Activated CD4-positive, alpha-beta memory T cell treated with anti-CD3 and anti-CD28 coated beads for 36 hours (primary cell): ENCODE data around the gene DAPK1. TPM values are rescaled to one million over a fixed set of nuclear protein-coding genes. Genes with fewer than 3 reads are reported as not detected.

ENCODE experiments used
- CTCF ChIA-PET: fragments of 350-600 bp; sonication (Branson Sonifier 250); formaldehyde crosslinking; loops from one replicate; lab custom pipeline; 2021; ENCODE audit warnings: antibody characterized with exemption, inconsistent platforms; lab: Charles Lee
- POLR2A ChIA-PET: fragments of 350-600 bp; sonication (Branson Sonifier 250); formaldehyde crosslinking; loops from one replicate; lab custom pipeline; 2021; ENCODE audit warnings: antibody characterized with exemption; lab: Charles Lee
- DNase-seq: peaks from one replicate; pipeline ENCODE4 v3.0.0-alpha.2; 2020
- H3K27ac Mint-ChIP-seq: one replicate; pipeline ENCODE4 v1.8.0; 2021; ENCODE audit warnings: mixed read lengths
- H3K27me3 Mint-ChIP-seq: one replicate; pipeline ENCODE4 v1.8.0; 2021; ENCODE audit warnings: mixed read lengths
- H3K36me3 Mint-ChIP-seq: one replicate; pipeline ENCODE4 v1.8.0; 2021; ENCODE audit warnings: mixed read lengths
- H3K4me1 Mint-ChIP-seq: one replicate; pipeline ENCODE4 v1.8.0; 2021; ENCODE audit warnings: low read depth, mixed read lengths
- H3K4me3 Mint-ChIP-seq: one replicate; pipeline ENCODE4 v1.8.0; 2021; ENCODE audit warnings: mild to moderate bottlenecking, mixed read lengths
- H3K9me3 Mint-ChIP-seq: one replicate; pipeline ENCODE4 v1.8.0; 2021; ENCODE audit warnings: mixed read lengths
- intact Hi-C: fragments of 100-400 bp; cut with micrococcal nuclease; formaldehyde crosslinking; loops from one replicate; pipeline ENCODE4 v1.15.1; 2023
- total RNA-seq, 2 experiments: library from RNA; stranded (reverse); gene quantifications; one replicate each; pipeline ENCODE4 v1.2.3, GENCODE V29; 2021

Gene DAPK1
- total RNA-seq, 2 experiments from 2014 or later: 1.9 to 3.3 TPM

DNA sequence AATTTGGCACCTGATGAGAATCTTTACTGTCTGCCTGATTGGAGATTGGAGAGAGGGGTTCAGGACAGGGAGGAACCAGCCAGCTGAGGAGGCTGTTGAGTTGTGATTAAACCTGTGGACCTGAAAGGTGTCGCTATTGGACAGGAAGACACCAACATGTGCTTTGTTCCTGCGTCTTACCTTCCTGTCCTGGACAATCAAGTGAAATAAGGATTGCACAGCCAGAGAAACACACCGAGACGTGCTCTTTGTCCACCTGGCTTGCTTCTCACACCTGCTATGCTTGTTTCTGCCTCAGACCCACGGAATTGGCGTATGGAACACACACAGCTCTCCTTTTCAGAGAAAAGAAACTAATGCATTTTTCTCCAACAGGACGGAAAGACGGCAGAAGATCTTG is 170.6 kb downstream of the DAPK1 start:
- Mint-ChIP-seq H3K9me3 (peaks cover 8% of the 10 kb centered on the region), H3K36me3 (peaks cover 3% of the 10 kb centered on the region), H3K27me3 (peaks cover 10% of the 10 kb centered on the region), H3K4me3 (no peak overlapping the region), H3K27ac (no peak overlapping the region), H3K4me1 (no peaks in the 10 kb centered on the region)
- intact Hi-C loops: loop anchor here (10.0 kb wide), 1 partner anchor 163 kb away; no protein-coding TSS in a partner anchor
- ChIA-PET POLR2A (no interaction called here), CTCF (interaction anchor here (1.2 to 1.3 kb wide), 2 partner anchors 10 to 16 kb away, joined by 3 read pairs; no protein-coding TSS in a partner anchor)
- DNase-seq: no peak

DNA sequence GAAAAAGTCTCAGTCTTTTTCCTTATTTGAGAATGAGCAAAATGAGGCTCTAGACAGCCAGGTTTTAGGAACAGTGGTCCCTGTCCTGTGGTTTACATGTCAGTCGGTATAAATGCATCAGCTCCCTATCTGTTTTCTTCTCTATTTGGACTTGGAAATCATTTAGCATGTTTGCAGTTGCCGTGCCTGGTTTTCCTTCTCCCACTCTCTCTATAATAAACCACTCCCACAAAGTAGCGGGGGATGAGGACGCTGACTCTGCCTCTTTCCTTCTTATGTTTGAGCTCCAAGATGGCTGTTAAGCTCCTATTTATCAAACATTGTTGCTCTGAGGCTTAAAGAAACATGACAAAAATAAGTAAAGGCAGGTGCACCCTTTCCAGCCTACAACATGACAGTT is 171.1 kb downstream of the DAPK1 start:
- Mint-ChIP-seq H3K4me1 (no peaks in the 10 kb centered on the region), H3K36me3 (peaks cover 3% of the 10 kb centered on the region), H3K27ac (no peak overlapping the region), H3K9me3 (peaks cover 8% of the 10 kb centered on the region), H3K4me3 (no peak overlapping the region), H3K27me3 (peaks cover 10% of the 10 kb centered on the region)
- CTCF ChIA-PET: interaction anchor here (1.2 to 1.3 kb wide), 2 partner anchors 9 to 16 kb away, joined by 3 read pairs; no protein-coding TSS in a partner anchor
- DNase-seq: no peak
- intact Hi-C loops: loop anchor here (10.0 kb wide), 1 partner anchor 164 kb away; no protein-coding TSS in a partner anchor
- POLR2A ChIA-PET: no interaction called here

DNA sequence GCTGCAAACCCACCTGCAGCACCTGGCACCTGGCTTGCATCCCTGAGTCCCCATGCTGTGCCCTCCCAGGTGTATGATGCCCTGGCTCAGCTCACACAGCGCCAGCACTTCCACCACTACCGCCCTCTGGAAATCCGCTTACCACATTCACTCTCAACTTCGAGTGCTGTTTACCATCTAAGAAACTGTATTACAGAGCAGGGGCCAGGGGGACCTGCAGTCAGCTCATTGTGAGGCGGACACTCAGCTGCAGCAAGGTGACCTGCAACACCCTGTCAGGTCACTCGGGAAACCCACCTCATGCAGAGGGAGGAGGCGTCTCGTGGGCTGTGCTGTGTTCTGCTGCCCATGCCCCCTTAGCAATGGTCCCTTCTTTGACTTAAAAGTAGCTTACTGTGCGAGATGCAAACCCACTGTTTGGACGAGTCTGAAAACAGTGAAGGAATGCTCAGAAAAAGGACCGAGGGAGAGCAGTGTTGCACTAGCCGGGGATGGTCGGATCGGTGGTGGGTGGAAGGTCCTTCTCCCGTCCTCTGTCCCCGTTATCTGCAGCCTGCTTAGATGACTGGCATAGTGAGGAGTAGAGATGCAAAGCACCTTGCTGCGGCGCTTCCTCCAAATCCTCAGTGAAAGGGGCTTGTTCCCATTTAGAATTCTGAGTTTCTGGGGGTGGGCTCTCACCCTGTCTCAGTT is 173.1 kb downstream of the DAPK1 start:
- no peak for DNase-seq
- Mint-ChIP-seq H3K4me3 (no peak overlapping the region), H3K27me3 (peaks cover 4% of the 10 kb centered on the region), H3K4me1 (no peaks in the 10 kb centered on the region), H3K9me3 (peaks cover 8% of the 10 kb centered on the region), H3K36me3 (peaks cover 3% of the 10 kb centered on the region), H3K27ac (no peak overlapping the region)
- intact Hi-C loops: no loop called here
- ChIA-PET CTCF (interaction anchor here (1.0 kb wide), 1 partner anchor 8 kb away, joined by 4 read pairs; no protein-coding TSS in a partner anchor), POLR2A (no interaction called here)

DNA sequence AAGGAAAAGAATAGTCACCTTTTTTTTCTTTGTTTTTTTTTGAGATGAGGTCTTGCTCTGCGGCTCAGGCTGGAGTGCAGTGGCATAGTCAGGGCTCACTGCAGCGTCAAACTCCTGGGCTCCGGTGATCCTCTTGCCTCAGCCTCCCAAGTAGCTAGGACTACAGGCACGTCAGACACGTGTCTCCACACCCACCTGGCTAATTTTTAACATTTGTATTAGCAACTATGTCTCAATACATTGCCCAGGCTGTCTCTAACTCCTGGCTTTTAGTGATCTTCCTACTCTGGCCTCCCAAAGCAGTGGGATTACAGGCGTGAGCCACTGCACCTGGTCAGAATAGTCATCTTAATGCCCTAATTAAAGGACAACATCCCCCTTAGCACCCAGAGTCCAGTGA is 173.8 kb downstream of the DAPK1 start:
- peaks cover 3% of the 10 kb centered on the region for H3K36me3 Mint-ChIP-seq

DNA sequence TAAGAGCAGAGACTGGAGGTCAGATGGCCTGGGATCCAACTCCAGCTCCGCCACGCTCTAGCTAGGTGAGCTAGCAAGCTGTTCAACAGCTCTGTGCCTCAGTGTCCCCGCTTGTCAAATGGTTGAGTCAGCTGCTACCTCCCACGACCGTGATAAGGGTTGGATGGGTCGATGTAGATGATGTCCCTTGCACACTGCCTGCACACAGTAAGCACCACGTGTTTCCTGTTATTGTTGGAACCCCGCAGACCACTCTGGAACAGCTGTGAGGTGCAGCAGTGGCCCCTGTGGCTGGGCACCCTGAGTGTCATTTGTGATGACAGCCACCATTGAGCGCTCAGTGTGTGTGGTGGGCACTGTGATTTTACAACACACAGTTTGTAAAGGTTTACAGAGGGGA is 174.3 kb downstream of the DAPK1 start:
- ChIA-PET CTCF (interaction anchor here (1.0 kb wide), 1 partner anchor 9 kb away, joined by 4 read pairs; no protein-coding TSS in a partner anchor), POLR2A (no interaction called here)
- peaks cover 3% of the 10 kb centered on the region for H3K9me3 Mint-ChIP-seq
- no peak overlapping the region for H3K27ac Mint-ChIP-seq
- peaks cover 4% of the 10 kb centered on the region for H3K27me3 Mint-ChIP-seq
- no peaks in the 10 kb centered on the region for H3K36me3 Mint-ChIP-seq
- intact Hi-C loops: no loop called here
- H3K4me1 Mint-ChIP-seq: no peaks in the 10 kb centered on the region
- no peak overlapping the region for H3K4me3 Mint-ChIP-seq
- DNase-seq: no peak

More for the DNA sequence above, 173.8 kb downstream of the DAPK1 start:
- CTCF ChIA-PET: interaction anchor here (1.0 kb wide), 1 partner anchor 9 kb away, joined by 4 read pairs; no protein-coding TSS in a partner anchor
- no peaks in the 10 kb centered on the region for H3K4me1 Mint-ChIP-seq
- POLR2A ChIA-PET: no interaction called here
- H3K27me3 Mint-ChIP-seq: peaks cover 4% of the 10 kb centered on the region
- no peak overlapping the region for H3K4me3 Mint-ChIP-seq
- H3K27ac Mint-ChIP-seq: no peak overlapping the region
- H3K9me3 Mint-ChIP-seq: peaks cover 8% of the 10 kb centered on the region
- no peak for DNase-seq
- intact Hi-C loops: no loop called here

DNA sequence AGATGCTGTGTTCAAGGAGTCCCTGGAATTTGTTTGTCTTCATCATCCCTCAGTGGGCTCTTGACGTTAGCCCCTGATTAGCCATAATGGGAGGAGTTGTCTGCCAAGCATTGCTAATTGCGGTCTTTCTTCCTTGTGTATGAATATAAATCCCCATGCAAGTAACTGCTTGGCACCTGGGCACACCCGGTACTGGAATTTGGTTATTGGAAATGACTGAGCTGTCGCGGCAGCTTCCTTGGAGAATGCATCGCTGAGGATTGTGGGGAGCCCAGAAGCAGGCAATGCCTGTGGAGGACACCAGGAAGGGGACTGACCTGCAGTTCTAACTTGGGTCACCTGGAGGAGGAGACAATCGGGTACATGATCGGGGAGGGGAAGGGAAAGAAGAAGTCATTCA is 174.9 kb downstream of the DAPK1 start:
- DNase-seq: no peak
- Mint-ChIP-seq H3K4me1 (no peaks in the 10 kb centered on the region), H3K27ac (no peak overlapping the region), H3K4me3 (no peak overlapping the region), H3K36me3 (no peaks in the 10 kb centered on the region), H3K27me3 (peaks cover 6% of the 10 kb centered on the region), H3K9me3 (no peaks in the 10 kb centered on the region)
- ChIA-PET CTCF (no interaction called here), POLR2A (no interaction called here)
- intact Hi-C loops: no loop called here

DNA sequence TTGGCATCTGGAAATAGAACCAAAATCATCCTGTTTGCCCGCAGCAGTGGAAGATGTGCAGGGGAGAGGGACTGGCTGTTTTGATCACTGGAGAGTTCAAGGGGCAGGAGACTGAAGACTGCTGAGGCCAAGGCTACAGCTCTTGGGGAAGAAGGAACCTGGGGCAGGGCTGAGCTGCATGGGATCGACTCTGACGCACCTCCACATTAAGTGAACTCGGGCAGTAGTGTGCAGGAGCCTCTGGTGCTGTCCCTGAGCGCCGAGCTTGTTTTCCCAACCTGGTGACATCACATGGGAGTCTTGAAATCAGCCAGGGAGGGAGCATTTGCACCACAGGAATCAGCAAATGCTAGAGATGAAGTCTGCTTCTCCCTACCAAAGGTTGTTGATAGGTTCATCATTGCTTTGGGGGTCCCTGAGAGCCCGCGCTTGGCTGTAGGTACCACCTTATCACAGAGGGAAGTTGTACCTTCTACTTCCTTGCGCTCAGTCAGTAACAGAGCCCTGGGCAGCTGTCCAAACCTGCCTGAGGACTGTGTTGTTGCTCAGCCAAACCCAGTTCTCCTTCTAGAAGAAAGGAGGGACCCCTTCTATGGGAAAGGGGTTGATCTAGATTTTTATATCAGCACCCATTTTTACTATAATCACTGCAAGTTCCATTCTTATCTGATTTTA is 175.9 kb downstream of the DAPK1 start:
- no peaks in the 10 kb centered on the region for H3K36me3 Mint-ChIP-seq
- DNase-seq: no peak
- POLR2A ChIA-PET: no interaction called here
- H3K4me1 Mint-ChIP-seq: no peaks in the 10 kb centered on the region
- intact Hi-C loops: no loop called here
- CTCF ChIA-PET: no interaction called here
- H3K9me3 Mint-ChIP-seq: no peaks in the 10 kb centered on the region
- no peak overlapping the region for H3K27ac Mint-ChIP-seq
- H3K27me3 Mint-ChIP-seq: peaks cover 6% of the 10 kb centered on the region
- no peak overlapping the region for H3K4me3 Mint-ChIP-seq

DNA sequence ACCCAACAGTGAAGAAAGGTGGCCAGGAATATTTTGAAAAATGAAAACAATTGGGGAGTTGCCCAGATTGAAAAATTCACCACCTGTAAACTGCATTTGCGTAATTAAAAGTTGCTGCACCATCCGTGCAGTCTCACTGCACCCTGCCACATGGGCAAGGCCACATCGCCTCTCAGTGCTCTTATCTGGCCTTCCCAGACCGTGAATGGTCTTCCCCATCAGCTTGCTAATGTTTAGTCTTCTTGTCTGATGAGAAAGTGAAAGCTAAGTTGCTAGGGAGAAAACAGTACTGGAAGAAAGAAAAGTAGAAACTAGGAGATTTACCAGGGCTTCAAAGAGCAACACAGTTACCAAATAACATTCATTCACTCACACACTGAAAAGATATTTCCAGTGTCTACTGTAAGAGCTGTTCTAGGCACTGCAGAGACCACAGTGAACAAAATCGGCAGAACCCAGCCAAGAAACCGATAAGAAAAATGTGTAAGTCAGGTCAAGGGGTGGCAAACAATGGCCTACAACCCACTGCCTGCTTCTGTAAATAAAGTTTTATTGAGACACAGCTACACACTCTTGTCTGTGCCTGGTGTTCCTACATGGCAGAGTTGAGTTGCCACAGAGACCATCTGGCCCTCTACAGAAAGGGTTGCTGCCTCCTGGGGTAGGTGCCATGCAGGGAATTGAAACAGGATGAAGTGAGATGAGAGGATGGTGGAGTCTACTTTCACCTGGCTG is 177.1 kb downstream of the DAPK1 start:
- no peak for DNase-seq
- POLR2A ChIA-PET: no interaction called here
- no peaks in the 10 kb centered on the region for H3K9me3 Mint-ChIP-seq
- H3K4me1 Mint-ChIP-seq: no peaks in the 10 kb centered on the region
- peaks cover 6% of the 10 kb centered on the region for H3K27me3 Mint-ChIP-seq
- CTCF ChIA-PET: no interaction called here
- H3K27ac Mint-ChIP-seq: no peak overlapping the region
- H3K36me3 Mint-ChIP-seq: no peaks in the 10 kb centered on the region
- intact Hi-C loops: no loop called here
- no peak overlapping the region for H3K4me3 Mint-ChIP-seq

DNA sequence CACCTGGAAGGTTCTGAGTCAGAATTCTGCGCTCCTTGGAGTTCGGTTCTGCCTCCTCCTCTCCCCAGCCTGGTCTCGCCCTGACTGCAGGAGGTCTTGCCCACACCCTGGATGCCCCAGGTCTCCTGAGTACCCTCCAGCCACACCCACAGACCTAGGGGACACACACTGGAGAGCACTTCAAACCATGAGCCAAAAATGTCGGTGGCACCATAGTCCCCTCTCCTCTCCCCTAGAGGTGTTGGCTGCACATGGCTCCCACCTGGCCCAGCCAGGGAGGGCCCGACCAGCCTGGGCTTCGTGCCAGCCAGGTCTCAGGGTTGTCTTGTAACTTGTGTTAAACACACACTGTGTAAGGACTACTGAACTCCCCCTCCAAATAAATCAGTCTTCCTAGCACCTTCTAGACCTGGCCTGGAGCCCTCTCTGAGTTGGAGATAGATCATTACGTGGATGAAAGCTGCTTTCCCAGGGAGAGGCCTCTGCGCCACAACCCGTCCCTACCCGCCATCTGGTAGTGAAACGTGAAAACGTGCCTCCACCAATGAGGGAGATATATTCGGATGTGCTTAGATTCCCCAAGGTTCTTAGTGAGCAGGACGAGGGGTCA is 178.3 kb downstream of the DAPK1 start:
- peaks cover 4% of the 10 kb centered on the region for H3K27me3 Mint-ChIP-seq
- no peaks in the 10 kb centered on the region for H3K36me3 Mint-ChIP-seq
- no peaks in the 10 kb centered on the region for H3K4me1 Mint-ChIP-seq
- intact Hi-C loops: no loop called here
- CTCF ChIA-PET: interaction anchor here (1.3 kb wide), 1 partner anchor 338 kb away, joined by 4 read pairs; no protein-coding TSS in a partner anchor
- POLR2A ChIA-PET: no interaction called here
- no peak overlapping the region for H3K27ac Mint-ChIP-seq
- H3K4me3 Mint-ChIP-seq: no peak overlapping the region
- no peaks in the 10 kb centered on the region for H3K9me3 Mint-ChIP-seq
- no peak for DNase-seq

DNA sequence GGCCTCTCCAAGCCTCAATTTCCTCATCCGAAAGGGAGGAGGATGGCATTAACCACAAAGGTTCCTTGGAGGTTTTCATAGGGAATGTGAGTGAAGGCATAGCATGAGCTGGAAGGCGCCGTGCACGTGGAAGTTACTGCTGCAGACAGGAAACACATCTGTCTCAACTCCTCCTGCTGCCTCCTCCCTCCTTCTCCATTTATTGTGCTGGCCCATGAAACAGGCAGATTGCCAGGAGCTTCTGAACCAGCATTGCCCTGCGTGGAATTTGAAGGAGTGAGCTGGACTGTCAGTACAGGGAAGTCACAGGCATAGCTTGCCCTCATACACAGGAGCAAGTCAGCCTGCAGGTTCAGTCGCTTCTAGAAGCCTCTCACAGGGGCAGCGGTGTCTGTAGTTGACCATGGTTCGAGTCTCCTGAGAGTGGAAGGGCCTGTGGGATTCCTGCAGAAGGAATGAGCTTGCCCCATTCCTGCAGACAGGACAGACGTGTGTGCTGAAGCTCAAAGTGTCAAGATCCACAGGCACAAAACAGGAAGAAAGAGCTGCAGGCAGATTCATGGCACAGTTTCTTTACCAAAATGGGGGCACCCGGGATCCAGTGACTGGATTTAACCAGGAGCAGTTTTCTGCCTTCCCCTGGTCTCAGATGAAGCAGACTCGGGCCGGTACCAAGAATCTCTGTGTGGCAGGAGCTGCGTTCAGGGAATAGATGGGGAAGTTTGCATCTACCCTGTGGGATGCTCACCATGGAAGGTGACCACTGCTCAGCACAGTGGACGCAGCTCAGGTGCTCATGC is 179.5 kb downstream of the DAPK1 start:
- CTCF ChIA-PET: interaction anchor here (0.6 to 2.2 kb wide), 5 partner anchors 15 to 340 kb away, joined by 3 to 14 read pairs (median 4); no protein-coding TSS in a partner anchor
- Mint-ChIP-seq H3K27ac (no peak overlapping the region), H3K4me3 (no peak overlapping the region), H3K27me3 (peaks cover 2% of the 10 kb centered on the region), H3K9me3 (no peaks in the 10 kb centered on the region), H3K4me1 (no peaks in the 10 kb centered on the region), H3K36me3 (no peaks in the 10 kb centered on the region)
- POLR2A ChIA-PET: no interaction called here
- intact Hi-C loops: no loop called here
- no peak for DNase-seq
